Left colon (tissue), 2 donors: ENCODE results near the gene CFAP299. TPM values are rescaled to one million over a fixed set of nuclear protein-coding genes. Genes with fewer than 3 reads are reported as not detected.
"Not testable (repeated sequence)": the region's sequence is repeated elsewhere in the genome, so short reads cannot be mapped to it uniquely, and the experiment has no call there.

Experiments
- ATAC-seq: fragments of 200-7000 bp; cut with Tn5 transposase; one replicate; pipeline ENCODE4 v1.9.1; 2020; ENCODE audit warnings: mild to moderate bottlenecking, moderate library complexity
- DNase-seq, 2 donors: peaks; one replicate each; pipeline ENCODE4 v3.0.0-alpha.2; 2020
- intact Hi-C, 2 donors: fragments of 100-400 bp; cut with DNase I in 1 of 2; cut with micrococcal nuclease in 1 of 2; formaldehyde crosslinking; loops; one replicate each; pipeline versions ENCODE4 v1.11.2 to v1.14.0; 2022; cut with DNase I, micrococcal nuclease
- total RNA-seq, 2 donors: library from RNA; stranded (reverse); fragmentation: NEBNext Ultra II Directional; extraction: Animal tissue kit (Norgen Biotek cat#: 25700); gene quantifications; one replicate each; pipeline ENCODE4 v1.2.1, GENCODE V29; 2021
- donor health status: DM: no; HTN: no; CAD: no.
- donor health status: DM: yes; HTN: yes; CAD: no.

The CFAP299 gene
- total RNA-seq, 2 donors from 2014 or later, result not detected

DNA sequence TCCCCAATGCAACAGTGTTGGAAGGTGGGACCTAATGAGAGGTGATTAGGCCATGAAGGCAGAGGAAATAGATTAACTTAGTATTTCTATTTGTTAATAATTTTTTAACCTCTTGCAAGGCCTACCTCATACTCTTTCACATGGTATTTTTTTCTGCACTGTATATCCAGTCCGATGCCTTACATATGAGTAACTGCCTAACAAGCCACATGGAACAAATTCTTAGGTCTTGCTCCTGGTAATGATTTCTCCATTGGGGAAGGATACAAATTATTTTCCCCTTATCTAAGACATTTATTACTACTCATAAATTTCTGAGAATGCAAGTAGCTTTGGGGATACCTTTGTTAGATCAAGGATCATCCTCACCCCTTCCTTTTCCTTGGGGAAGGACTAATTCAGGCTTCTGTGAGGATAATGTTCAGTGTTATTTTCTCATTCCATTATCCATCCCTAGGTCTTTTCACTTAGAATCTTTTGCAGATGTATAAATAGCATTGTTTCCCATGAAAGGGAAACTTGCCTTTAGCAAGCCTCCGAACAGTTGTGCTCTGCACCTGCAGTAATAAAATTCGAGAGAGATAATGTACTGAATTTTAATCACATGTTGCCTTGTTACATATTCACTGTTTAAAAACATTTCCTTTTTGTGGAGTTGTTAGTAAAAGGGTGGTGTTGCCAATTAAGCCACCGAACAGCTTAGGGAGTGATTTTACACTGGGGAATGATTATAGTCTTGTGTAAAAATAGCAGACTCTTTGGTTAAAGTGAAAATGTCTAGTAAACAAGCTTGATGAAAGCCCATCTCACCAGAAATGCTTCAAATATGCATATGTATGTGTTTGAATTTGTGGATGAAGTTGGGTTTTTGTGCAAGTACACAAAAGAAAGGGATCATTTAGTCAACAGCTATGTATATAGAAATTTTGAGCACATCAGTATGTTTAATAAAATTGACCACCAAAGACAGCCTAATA is 89.9 kb downstream of the CFAP299 start:
- intact Hi-C loops, result no loop called here
- ATAC-seq (peak; percentile 35), DNase-seq (no peak)

DNA sequence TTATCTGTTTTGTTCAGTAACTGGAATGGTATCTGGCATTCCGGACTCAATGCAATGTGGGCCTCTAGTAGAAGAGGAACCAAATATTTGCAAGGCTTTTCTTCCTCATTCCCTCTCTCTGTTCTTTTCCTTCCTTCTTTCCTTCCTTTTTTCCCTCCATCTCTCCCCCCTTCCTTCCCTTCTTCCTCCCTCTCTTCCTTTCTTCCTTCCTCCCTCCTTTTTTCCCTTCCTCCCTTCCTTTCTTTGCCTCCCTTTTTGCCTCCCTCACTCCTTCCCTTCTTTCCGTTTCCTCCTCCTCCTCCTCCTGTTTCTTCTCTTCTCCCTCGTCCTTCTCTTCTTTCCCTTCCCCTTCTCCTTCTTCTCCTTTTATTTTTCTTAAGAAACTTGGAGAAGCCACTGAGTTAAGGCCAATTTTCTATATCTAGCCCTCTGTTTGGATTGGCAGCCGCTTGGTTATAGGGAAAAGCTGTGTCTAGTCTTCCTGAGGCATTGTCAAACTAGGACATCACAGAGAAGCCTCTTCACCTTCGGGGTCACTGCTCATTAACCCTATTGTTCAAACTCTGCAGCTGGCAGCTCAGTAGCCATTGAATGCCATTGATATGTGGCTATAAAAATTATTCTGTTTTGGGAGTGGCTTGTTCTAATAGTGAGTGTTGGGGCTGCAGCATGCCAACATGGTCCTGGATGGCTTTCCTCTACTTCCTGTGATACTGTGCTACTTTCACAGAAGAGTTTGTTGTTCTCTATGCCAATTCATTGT is 95.9 kb downstream of the CFAP299 start:
- ATAC-seq (no peak), DNase-seq (no peak)
- intact Hi-C loops, result no loop called here

DNA sequence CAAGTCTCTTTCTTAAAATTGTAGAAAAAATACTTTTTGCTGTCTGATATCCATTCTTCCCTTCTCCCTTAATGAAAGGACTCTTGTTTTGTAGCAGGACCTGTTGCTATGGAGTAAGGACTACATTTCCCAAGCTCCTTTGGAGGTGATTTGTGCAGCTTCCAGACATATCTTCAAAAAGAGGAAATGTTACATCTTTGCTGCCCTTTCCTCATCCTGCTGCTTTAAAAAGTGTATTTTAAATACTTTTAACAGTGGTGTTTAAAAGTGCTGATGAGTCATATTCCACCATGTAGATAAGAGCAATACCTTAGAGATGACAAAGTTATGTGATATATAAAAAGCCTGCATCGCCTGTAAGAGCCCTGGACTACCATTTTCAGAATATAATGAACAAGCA is 98.7 kb downstream of the CFAP299 start:
- intact Hi-C loops, result no loop called here
- no peak for ATAC-seq
- DNase-seq, result no peak

DNA sequence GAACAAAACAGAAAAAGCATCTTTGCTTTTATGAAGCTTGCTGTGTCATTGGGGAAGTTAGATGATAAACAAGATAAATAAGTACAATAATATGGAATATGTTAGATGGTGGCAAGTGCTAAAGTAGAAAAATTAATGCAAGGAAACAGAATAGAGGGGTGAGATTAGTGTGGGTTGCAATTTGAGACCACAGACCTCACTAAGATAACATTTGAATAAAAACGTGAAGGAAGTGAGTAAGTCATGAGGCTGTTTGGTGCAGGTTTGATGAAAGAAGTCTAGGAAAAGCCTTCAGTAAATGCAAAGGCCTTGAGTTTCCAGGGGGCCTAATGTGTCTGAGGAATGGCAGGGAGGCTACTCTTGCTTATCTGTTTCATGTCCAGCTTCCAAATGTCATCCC is 102.5 kb downstream of the CFAP299 start:
- ATAC-seq (no peak), DNase-seq (no peak)
- intact Hi-C loops, result no loop called here

DNA sequence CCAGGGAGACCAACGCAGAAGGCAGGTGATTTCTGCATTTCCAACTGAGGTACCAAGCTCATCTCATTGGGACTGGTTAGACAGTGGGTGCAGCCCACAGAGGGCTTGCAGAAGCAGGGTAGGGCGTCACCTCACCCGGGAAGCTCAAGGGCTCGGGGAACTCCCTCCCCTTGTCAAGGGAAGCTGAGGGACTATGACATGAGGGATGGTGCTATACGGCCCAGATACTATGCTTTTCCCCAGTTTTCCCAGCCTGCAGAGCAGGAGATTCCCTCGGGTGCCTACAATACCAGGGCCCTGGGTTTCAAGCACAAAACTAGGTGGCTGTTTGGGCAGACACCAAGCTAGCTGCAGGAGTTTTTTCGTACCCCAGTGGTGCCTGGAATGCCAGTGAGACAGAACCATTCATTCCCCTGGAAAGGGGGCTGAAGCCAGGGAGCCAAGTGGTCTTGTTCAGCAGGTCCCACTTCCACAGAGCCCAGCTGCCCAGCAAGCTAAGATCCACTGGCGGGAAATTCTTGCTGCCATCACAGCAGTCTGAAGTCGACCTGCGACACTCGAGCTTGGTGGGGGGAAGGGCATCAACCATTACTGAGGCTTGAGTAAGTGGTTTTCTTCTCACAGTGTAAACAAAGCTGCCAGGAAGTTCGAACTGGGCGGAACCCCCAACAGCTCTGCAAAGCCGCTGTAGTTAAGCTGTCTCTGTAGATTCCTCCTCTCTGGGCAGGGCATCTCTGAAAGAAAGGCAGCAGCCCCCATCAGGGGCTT is 103.9 kb downstream of the CFAP299 start:
- peak in 1 of 2 donors; percentile 13 for DNase-seq
- intact Hi-C loops, ATAC-seq: not testable (repeated sequence)

DNA sequence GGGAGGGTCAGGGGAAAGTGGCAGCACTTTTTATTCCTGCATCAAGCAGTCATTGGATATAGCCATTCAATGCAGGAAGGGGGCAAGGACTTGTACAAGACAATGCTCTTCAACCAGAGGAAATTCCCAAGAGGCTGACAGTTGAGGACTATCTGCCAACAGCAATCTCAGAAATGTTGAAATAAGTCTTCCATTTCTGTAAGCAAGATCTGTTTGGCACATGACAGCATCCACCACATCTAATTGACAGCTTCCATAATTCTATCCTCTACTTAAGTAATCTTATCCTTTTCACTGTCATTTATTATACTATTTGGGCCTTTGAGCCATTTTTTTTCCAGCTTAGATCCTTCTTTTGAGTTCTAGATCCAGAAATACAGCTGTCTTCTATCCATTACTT is 110.7 kb downstream of the CFAP299 start:
- ATAC-seq, result no peak
- no peak for DNase-seq
- intact Hi-C loops, result no loop called here

DNA sequence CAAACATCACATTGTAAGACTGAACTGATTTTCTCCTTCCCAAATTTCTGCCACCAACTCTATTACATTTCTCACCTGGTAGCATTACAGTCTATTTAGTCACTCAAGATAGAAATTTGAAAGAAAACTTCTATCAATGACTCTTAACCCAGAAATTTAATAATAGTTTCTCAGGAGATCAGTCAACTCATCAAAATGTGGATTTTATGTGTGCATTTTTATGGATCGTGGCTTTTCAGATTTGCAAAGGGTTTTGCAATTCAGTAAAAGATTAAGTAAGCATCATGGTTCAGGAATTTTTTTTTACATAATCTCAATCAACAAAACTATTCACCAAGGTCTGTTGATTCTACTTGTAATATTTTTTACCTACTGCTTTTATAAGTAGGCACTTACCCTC is 111.1 kb downstream of the CFAP299 start:
- intact Hi-C loops, result no loop called here
- DNase-seq, result no peak
- no peak for ATAC-seq

DNA sequence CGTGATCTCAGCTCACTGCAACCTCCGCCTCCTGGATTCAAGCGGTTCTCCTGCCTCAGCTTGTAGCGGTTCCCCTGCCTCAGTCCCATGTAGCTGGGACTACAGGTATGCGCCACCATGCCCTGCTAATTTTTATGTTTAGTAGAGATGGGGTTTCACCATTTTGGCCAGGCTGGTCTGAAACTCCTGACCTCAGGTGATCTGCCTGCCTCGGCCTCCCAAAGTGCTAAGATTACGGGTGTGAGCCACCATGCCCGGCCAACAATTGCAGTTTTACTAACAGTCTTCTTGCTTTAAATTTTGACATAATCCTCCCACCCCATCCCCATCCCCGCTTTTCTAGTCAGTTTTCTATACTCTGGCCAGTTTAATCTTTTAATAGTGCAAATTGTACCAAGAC is 112.0 kb downstream of the CFAP299 start:
- intact Hi-C loops, result no loop called here
- no peak for DNase-seq
- no peak for ATAC-seq

DNA sequence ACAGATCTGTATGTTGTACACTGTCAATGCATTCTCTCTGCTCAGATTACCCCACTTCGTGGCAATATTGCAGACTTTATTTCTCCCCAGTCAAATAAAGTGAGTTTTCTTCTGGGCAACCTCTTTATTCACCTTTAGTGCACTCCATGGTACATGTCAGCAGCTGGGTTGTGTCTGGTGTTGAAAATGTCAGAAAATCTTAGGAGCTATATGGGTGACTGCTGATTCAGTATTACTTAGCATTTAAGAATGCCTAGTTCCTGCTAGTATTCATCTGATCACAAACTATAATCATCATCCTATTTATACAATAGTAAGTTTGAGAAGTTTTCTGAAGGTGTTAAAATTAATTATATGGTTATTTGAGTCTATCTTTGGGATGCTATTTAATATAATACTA is 112.5 kb downstream of the CFAP299 start:
- ATAC-seq (no peak), DNase-seq (no peak)
- intact Hi-C loops, result no loop called here

DNA sequence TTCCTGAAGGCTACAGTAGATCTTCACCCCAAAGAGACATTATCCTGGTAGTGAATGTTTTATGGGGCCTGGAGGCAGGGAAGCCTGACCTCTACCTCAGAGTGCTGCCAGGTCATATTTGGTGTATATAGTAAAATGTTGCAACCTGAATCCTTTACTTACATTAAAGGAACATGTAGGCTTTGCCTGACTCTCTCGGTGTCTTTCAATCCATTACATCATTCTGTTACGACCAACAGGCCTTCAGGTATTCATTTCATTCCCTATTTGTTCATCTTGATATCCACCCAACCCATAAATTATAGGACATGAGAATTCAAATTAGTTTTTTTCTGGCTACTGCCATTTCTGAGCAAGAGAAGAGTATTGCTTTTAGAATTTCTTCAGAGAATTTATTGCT is 116.5 kb downstream of the CFAP299 start:
- intact Hi-C loops, result no loop called here
- no peak for ATAC-seq
- no peak for DNase-seq

DNA sequence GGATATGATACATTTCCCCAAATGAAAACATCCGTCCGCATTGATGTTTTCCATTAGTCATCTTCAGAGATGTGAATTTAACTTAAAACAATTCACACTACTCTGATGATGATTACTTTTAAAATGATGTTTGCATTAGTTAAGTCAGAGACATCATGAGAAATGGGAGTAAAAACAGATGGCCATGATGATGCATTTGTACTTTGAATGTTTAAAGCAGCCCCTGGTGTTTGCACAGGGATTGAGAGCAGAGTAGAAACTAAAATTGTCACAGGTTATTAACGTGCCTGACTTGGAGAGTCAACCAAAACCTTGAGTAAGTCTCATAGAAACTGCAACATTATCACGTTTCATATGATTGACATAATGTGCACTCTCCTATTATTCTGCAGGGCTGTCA is 117.2 kb downstream of the CFAP299 start:
- intact Hi-C loops, result no loop called here
- no peak for ATAC-seq

DNA sequence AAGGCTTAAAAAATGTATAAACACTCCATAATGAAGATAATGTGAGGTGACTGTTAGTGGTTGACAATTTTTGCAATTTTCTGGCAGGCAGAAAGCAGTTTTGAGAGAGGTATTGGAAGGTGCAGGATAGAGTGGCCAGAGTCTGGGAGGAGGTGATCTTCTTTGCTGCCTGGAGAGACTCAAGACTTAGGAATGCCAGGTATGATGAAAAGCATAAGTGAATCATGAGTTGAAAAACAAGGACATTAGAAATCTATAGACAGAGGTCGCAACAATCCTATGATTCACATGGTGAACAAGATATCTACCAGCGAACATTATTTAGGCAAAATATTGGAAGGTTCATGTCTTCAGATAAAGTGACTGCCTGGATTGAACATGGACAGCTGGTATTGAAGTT is 118.5 kb downstream of the CFAP299 start:
- intact Hi-C loops, result no loop called here
- DNase-seq, result no peak
- ATAC-seq, result no peak

More for the DNA sequence above, 117.2 kb downstream of the CFAP299 start:
- no peak for DNase-seq

DNA sequence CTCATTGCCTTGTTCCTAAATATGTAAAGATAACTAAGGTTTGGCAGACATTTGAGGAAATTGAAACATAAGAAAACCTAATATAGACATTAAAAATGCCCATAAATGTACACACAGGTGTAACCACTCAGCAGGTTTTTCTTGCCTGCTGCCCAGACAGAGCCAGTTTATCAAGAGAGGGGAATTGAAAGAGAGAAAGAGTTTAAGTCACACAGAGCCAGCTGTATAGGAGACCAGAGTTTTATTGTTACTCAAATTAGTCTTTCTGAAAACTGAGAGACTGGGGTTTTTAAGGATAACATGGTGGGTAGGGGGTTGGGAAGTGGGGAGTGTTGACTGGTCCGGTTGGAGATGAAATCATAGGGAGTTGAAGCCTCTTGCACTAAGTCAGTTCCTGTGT is 119.0 kb downstream of the CFAP299 start:
- intact Hi-C loops, result no loop called here
- ATAC-seq (no peak), DNase-seq (no peak)

DNA sequence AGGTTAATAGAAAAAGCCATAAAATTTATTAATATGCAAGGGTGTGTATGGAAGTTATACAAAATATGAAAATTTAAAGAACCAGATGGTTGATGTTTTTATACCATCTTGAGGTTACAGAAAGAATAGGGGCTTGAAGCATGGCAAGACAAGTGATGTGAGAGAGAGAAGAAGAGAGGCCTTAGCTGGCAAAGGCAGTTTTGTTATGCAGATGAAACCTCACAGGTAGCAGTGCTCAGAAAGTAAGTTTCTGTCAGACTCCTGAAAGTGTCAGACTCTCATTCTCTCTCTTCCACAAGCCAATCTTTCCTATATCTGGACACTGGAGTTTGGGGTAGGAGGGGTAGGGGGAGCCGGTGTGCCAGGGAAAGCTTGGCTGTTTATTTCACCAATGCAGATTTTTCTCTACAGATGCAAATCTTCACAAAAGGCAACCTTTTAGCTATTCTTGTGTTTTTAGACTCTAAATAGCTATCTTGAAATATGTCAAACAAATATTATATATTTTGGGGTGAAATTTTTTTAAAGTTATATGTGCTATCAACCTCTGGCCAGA is 124.5 kb downstream of the CFAP299 start:
- DNase-seq (no peak), ATAC-seq (no peak)
- intact Hi-C loops, result no loop called here

DNA sequence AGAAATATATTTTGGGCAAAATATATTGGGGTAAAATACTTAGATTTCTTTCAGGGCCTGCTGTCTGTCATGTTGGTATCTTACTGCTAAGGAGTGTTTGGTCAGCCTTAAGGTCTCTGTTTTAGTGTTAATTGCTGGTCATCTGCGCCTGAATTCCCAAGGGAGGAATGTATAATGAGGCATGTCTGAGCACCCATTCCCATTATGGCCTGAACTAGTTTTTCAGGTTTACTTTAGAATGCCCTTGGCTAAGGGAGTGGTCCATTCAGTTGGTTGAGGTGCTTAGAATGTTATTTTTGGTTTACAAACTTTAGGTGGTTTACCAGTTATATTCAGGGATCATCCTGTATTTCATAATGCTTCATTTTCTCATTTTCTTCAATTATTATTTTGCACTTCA is 125.9 kb downstream of the CFAP299 start:
- no peak for ATAC-seq
- no peak for DNase-seq

DNA sequence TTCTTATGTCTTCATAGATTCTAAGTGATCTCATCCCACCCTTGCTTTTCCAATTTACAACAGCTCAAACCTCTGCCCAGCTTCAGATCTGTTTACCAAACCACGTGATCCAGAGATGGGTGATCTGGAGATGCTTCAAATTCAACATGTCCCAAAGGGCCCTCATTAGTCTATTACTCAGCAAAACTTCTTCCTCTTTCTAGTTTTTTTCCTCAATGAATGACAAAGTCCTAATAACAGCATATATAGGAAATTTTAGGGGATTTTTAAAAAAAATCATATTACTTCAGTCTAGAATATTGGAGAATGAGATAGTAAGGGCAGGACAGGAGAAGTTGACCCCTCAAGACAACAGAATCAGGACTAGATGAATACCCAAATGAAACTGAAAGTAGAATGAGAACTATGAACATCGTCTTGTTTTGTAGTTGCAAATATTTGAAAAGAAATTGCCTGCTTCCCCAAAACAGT is 127.1 kb downstream of the CFAP299 start:
- ATAC-seq (no peak), DNase-seq (no peak)
- intact Hi-C loops, result no loop called here

More for the DNA sequence above, 125.9 kb downstream of the CFAP299 start:
- intact Hi-C loops, result no loop called here

DNA sequence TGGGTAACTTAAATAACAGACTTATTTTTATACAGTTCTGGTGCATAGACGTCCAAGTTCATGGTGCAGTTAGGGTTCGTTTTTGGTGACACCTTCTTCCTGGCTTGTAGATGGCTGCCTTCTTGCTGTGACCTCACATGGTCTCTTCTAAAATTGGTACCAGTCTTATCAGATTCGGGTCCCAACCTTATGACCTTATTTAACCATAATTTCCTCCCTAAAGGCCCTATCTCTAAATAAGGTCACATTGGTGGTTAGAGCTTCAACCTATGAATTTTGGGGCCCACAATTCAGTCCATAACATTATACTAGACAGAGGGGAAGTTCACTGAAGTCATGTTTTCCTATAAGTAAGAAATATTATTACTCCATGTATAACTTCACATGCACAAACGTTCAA is 128.0 kb downstream of the CFAP299 start:
- intact Hi-C loops, result no loop called here
- DNase-seq, result no peak
- no peak for ATAC-seq

DNA sequence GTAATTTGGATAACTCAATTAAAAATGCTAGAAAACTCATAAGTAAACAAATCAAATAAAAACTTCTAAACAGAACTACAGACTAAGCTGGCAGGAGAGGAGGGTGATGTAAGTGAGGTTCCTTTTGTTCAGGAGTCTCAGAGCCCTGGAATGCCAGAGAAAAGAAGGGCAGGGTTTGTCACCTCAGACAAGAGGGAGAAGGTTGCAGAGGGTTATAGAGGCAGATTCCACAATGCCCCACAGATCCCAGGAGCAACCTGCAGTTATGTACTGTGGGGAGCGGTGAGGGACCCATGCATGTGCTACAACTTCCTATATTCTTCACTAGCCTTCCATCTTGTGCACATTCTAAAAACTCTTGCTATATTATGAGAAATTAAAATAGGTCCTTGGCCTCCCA is 129.7 kb downstream of the CFAP299 start:
- no peak for DNase-seq
- intact Hi-C loops, result no loop called here
- ATAC-seq, result no peak

DNA sequence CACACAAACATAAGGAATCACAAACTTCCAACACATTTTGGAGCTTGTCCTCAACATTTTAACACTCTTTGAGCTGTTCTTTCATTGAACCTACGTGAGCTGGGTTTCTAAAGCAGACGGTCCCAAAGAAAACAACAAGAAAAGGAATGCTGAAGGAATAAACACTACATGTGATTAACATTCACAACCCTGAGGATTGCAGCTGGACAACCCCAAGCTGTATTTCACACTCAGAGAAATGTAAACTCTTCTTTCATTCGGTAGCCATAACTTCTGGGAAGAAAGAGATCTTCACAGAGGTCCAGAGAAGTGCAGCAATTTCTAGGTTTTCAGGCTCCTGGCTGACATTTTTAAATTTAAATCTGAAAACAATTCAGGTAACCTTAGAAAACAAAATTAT is 130.2 kb downstream of the CFAP299 start:
- ATAC-seq, result no peak
- DNase-seq, result no peak
- intact Hi-C loops, result no loop called here
